HUES6 (cell line): ENCODE results near the gene ARR3.
A peak's percentile ranks its signal among the peaks of the same experiment; 100 is the strongest.

Experiments
- H3K27ac ChIP-seq: 2 replicates; pipeline ENCODE4 v1.7.0; 2013; ENCODE audit warnings: low read depth, mild to moderate bottlenecking, low read length, inconsistent platforms
- H3K27me3 ChIP-seq: 2 replicates; pipeline ENCODE4 v1.6.1; 2013; ENCODE audit warnings: low read length; ENCODE audit not compliant: control insufficient read depth, insufficient read depth
- H3K36me3 ChIP-seq: 2 replicates; pipeline ENCODE4 v1.6.1; 2013; ENCODE audit warnings: low read length; ENCODE audit not compliant: control insufficient read depth, insufficient read depth
- H3K4me1 ChIP-seq: 2 replicates; pipeline ENCODE4 v1.6.1; 2013; ENCODE audit warnings: low read length; ENCODE audit not compliant: control insufficient read depth, insufficient read depth
- H3K4me3 ChIP-seq: 2 replicates; pipeline ENCODE4 v1.5.1; 2013; ENCODE audit warnings: low read depth, low read length
- H3K9ac ChIP-seq: one replicate; pipeline ENCODE4 v1.6.1; 2013; ENCODE audit warnings: mild to moderate bottlenecking, low read length
- H3K9me3 ChIP-seq: 2 replicates; pipeline ENCODE4 v1.6.1; 2013; ENCODE audit warnings: low read depth, low read length; ENCODE audit not compliant: control insufficient read depth, insufficient read depth

Gene ARR3

GRCh38 chrX:70279081-70279480 is 10.9 kb downstream of the ARR3 start:
- Histone ChIP-seq H3K9me3 (peaks cover 24% of the 10 kb centered on the region; the same call in 1 of the 2 replicates), H3K9ac (no peak overlapping the region), H3K36me3 (no peaks in the 10 kb centered on the region; the same call in 1 of the 2 replicates), H3K27ac (no peak overlapping the region), H3K27me3 (peaks cover 9% of the 10 kb centered on the region; the same call in 1 of the 2 replicates), H3K4me1 (no peaks in the 10 kb centered on the region), H3K4me3 (no peak overlapping the region)

- no peaks in the 10 kb centered on the region; the same call in 1 of the 2 replicates for H3K36me3 ChIP-seq
- H3K4me3 ChIP-seq: no peak overlapping the region
- peaks cover 9% of the 10 kb centered on the region; the same call in 1 of the 2 replicates for H3K27me3 ChIP-seq
- no peak overlapping the region for H3K9ac ChIP-seq
- H3K9me3 ChIP-seq: peaks cover 24% of the 10 kb centered on the region; the same call in 1 of the 2 replicates
- no peaks in the 10 kb centered on the region for H3K4me1 ChIP-seq
- H3K27ac ChIP-seq: no peak overlapping the region
These were observed 12.4 kb downstream of the ARR3 start for GRCh38 chrX:70280573-70280972.

- H3K9me3 ChIP-seq: peaks cover 17% of the 10 kb centered on the region; the same call in 1 of the 2 replicates
- H3K36me3 ChIP-seq: peaks cover 8% of the 10 kb centered on the region; the same call in 1 of the 2 replicates
- H3K4me3 ChIP-seq: no peak within 1 kb of the TSS
- peaks cover 9% of the 10 kb centered on the region; the same call in 1 of the 2 replicates for H3K27me3 ChIP-seq
- H3K27ac ChIP-seq: no peak within 1 kb of the TSS
- no peaks in the 10 kb centered on the region for H3K4me1 ChIP-seq
- H3K9ac ChIP-seq: no peak within 1 kb of the TSS
These were observed 13.8 kb downstream of the ARR3 start, which contains the start of gene RAB41 for GRCh38 chrX:70281951-70282350. Gene RAB41 (plus strand): TSS chrX:70282172. CDS start chrX:70282218, 46 bp downstream.

- Histone ChIP-seq H3K9me3 (no peaks in the 10 kb centered on the region; the same call in 1 of the 2 replicates), H3K36me3 (peaks cover 24% of the 10 kb centered on the region), H3K4me3 (peak overlapping the region; percentile 93), H3K27me3 (no peaks in the 10 kb centered on the region), H3K9ac (peak overlapping the region; percentile 64), H3K4me1 (no peaks in the 10 kb centered on the region), H3K27ac (no peak overlapping the region)
These were observed 21.1 kb downstream of the ARR3 start for GRCh38 chrX:70289168-70289792.

GRCh38 chrX:70289793-70290770 is 21.9 kb downstream of the ARR3 start, which contains the start of the genes KIF4A and PDZD11:
Gene KIF4A (plus strand): TSS chrX:70290104. CDS start chrX:70290459, 355 bp downstream.
Gene PDZD11 (minus strand): TSS chrX:70289927. CDS start chrX:70289341, 586 bp downstream.
- H3K9ac ChIP-seq: peak within 1 kb of the TSS; percentile 88
- H3K4me1 ChIP-seq: no peaks in the 10 kb centered on the region
- H3K27me3 ChIP-seq: no peaks in the 10 kb centered on the region
- H3K9me3 ChIP-seq: no peaks in the 10 kb centered on the region; the same call in 1 of the 2 replicates
- peak within 1 kb of the TSS; percentile 70; the same call in 1 of the 2 replicates for H3K27ac ChIP-seq
- peaks cover 29% of the 10 kb centered on the region for H3K36me3 ChIP-seq
- peak within 1 kb of the TSS; percentile 93 for H3K4me3 ChIP-seq

- H3K4me1 ChIP-seq: no peaks in the 10 kb centered on the region
- no peak overlapping the region for H3K4me3 ChIP-seq
- no peak overlapping the region for H3K9ac ChIP-seq
- no peak overlapping the region for H3K27ac ChIP-seq
- H3K9me3 ChIP-seq: no peaks in the 10 kb centered on the region; the same call in 1 of the 2 replicates
- no peaks in the 10 kb centered on the region for H3K27me3 ChIP-seq
- H3K36me3 ChIP-seq: peaks cover 20% of the 10 kb centered on the region
These were observed 24.7 kb downstream of the ARR3 start for GRCh38 chrX:70292788-70293187.

- Histone ChIP-seq H3K9ac (no peak overlapping the region), H3K9me3 (no peaks in the 10 kb centered on the region; the same call in 1 of the 2 replicates), H3K27ac (no peak overlapping the region), H3K36me3 (peaks cover 21% of the 10 kb centered on the region), H3K4me1 (no peaks in the 10 kb centered on the region), H3K4me3 (no peak overlapping the region), H3K27me3 (no peaks in the 10 kb centered on the region)
These were observed 25.5 kb downstream of the ARR3 start for GRCh38 chrX:70293621-70294020.

- no peak overlapping the region for H3K4me3 ChIP-seq
- no peaks in the 10 kb centered on the region for H3K4me1 ChIP-seq
- no peaks in the 10 kb centered on the region for H3K9me3 ChIP-seq
- no peak overlapping the region for H3K9ac ChIP-seq
- no peaks in the 10 kb centered on the region for H3K27me3 ChIP-seq
- H3K27ac ChIP-seq: no peak overlapping the region
- peaks cover 58% of the 10 kb centered on the region for H3K36me3 ChIP-seq
These were observed 33.6 kb downstream of the ARR3 start for GRCh38 chrX:70301716-70302115.

- no peak overlapping the region for H3K27ac ChIP-seq
- H3K4me1 ChIP-seq: no peaks in the 10 kb centered on the region
- peaks cover 3% of the 10 kb centered on the region; the same call in 1 of the 2 replicates for H3K9me3 ChIP-seq
- H3K4me3 ChIP-seq: no peak overlapping the region
- peaks cover 10% of the 10 kb centered on the region for H3K36me3 ChIP-seq
- no peaks in the 10 kb centered on the region for H3K27me3 ChIP-seq
- H3K9ac ChIP-seq: no peak overlapping the region
These were observed 45.4 kb downstream of the ARR3 start for GRCh38 chrX:70313503-70313902.

- H3K27me3 ChIP-seq: no peaks in the 10 kb centered on the region
- H3K27ac ChIP-seq: no peak overlapping the region
- H3K9ac ChIP-seq: no peak overlapping the region
- H3K4me3 ChIP-seq: no peak overlapping the region
- H3K4me1 ChIP-seq: no peaks in the 10 kb centered on the region
- no peaks in the 10 kb centered on the region; the same call in 1 of the 2 replicates for H3K36me3 ChIP-seq
- no peaks in the 10 kb centered on the region; the same call in 1 of the 2 replicates for H3K9me3 ChIP-seq
These were observed 54.6 kb downstream of the ARR3 start for GRCh38 chrX:70322784-70323183.
